ENCODE results near the gene MBOAT2.

The MBOAT2 gene

GRCh38 chr2:8805278-8806210, 197.9 kb downstream of the MBOAT2 start:
- DNase-seq, result no peak

- DNase-seq, result no peak
Observed at GRCh38 chr2:8803658-8804379, 199.7 kb downstream of the MBOAT2 start.

- DNase-seq, result no peak
Observed at GRCh38 chr2:8802741-8803140, 200.7 kb downstream of the MBOAT2 start.
